Common myeloid progenitor, CD34-positive (primary cell): ENCODE measurements around the gene NRL.
A peak's percentile ranks its signal among the peaks of the same experiment; 100 is the strongest.

Source experiments
- CTCF ChIA-PET: fragments of 350-600 bp; sonication (Branson Sonifier 250); formaldehyde crosslinking; loops from one replicate; lab custom pipeline; 2021; ENCODE audit warnings: antibody characterized with exemption; lab: Charles Lee
- POLR2A ChIA-PET: fragments of 350-600 bp; sonication (Branson Sonifier 250); formaldehyde crosslinking; loops from one replicate; lab custom pipeline; 2021; ENCODE audit warnings: antibody characterized with exemption; lab: Charles Lee
- DNase-seq, 3 donors: peaks; one replicate each; pipeline versions ENCODE4 v3.0.0 to v3.0.0-alpha.2; 2013
- H3K27ac ChIP-seq, 2 experiments: 1 replicate in 1 of 2; 2 replicates in 1 of 2; pipeline ENCODE4 v1.7.0; 2013; ENCODE audit warnings: inconsistent platforms in 2 of 2, low read length in 2 of 2, mild to moderate bottlenecking in 2 of 2, low read depth in 1 of 2, moderate library complexity in 1 of 2; ENCODE audit not compliant: severe bottlenecking in 2 of 2, insufficient read depth in 1 of 2, poor library complexity in 1 of 2
- H3K27me3 ChIP-seq, 5 experiments: replicated peaks in 2 of 5; 1 replicate in 3 of 5; 2 replicates in 2 of 5; pipeline versions ENCODE4 v1.6.1 to v1.7.0; 2013; ENCODE audit warnings: low read length in 4 of 5, mild to moderate bottlenecking in 2 of 5, moderate library complexity in 2 of 5, inconsistent platforms in 1 of 5; ENCODE audit not compliant: insufficient read depth in 5 of 5, control insufficient read depth in 4 of 5
- H3K36me3 ChIP-seq, 4 experiments: 1 replicate in 2 of 4; 2 replicates in 2 of 4; pipeline versions ENCODE4 v1.6.1 to v1.7.0; 2013; ENCODE audit warnings: low read length in 3 of 4, control low read depth in 1 of 4, mild to moderate bottlenecking in 1 of 4; ENCODE audit not compliant: control insufficient read depth in 4 of 4, insufficient read depth in 4 of 4
- H3K4me1 ChIP-seq, 4 experiments: 1 replicate in 3 of 4; 2 replicates in 1 of 4; pipeline versions ENCODE4 v1.6.1 to v1.7.1; 2013; ENCODE audit warnings: low read length in 3 of 4, mild to moderate bottlenecking in 3 of 4, control low read depth in 1 of 4, inconsistent platforms in 1 of 4, moderate library complexity in 1 of 4; ENCODE audit not compliant: control insufficient read depth in 4 of 4, insufficient read depth in 4 of 4; ENCODE audit errors: control extremely low read depth in 1 of 4
- H3K4me3 ChIP-seq, 7 experiments: 1 replicate in 4 of 7; 2 replicates in 3 of 7; pipeline versions ENCODE4 v1.5.1 to v1.7.0; 2013; ENCODE audit warnings: mild to moderate bottlenecking in 7 of 7, low read length in 6 of 7, moderate library complexity in 6 of 7, inconsistent platforms in 2 of 7, low read depth in 2 of 7, control low read depth in 1 of 7; ENCODE audit not compliant: insufficient read depth in 4 of 7, control insufficient read depth in 1 of 7; ENCODE audit errors: extremely low read depth in 1 of 7
- H3K9me3 ChIP-seq, 5 experiments: 1 replicate in 4 of 5; 2 replicates in 1 of 5; pipeline versions ENCODE4 v1.6.1 to v1.7.1; 2013; ENCODE audit warnings: low read length in 4 of 5, mild to moderate bottlenecking in 2 of 5, inconsistent platforms in 1 of 5, low read depth in 1 of 5, moderate library complexity in 1 of 5; ENCODE audit not compliant: control insufficient read depth in 4 of 5, insufficient read depth in 2 of 5; ENCODE audit errors: control extremely low read depth in 1 of 5
- WGBS: methylation state at CpG from one replicate; pipeline ENCODE4 v1.1.5; 2013; ENCODE audit not compliant: insufficient coverage; 5-methylcytosine and 5-hydroxymethylcytosine counted together

Gene NRL

GRCh38 chr14:24098229-24098926 lies 16.4 kb downstream of the NRL start:
- Histone ChIP-seq H3K27ac (no peak overlapping the region), H3K4me3 (no peak overlapping the region), H3K27me3 (no peaks in the 10 kb centered on the region), H3K4me1 (peaks cover 0 to 24% (median 18%) of the 10 kb centered on the region in 4 experiments), H3K9me3 (no peaks in the 10 kb centered on the region), H3K36me3 (peaks cover 0 to 55% (median 27%) of the 10 kb centered on the region in 4 experiments)
- CTCF ChIA-PET = interaction anchor here (0.9 to 7.1 kb wide), 4 partner anchors 10 to 60 kb away, joined by 3 to 83 read pairs (median 4); partner anchors contain the start of gene EMC9
- DNase-seq = no peak
- 96% methylated on average over 16 of the region's 16 CpGs for WGBS
- POLR2A ChIA-PET = no interaction called here

- CTCF ChIA-PET = interaction anchor here (0.8 to 7.1 kb wide), 5 partner anchors 11 to 38 kb away, joined by 3 to 83 read pairs (median 5); partner anchors contain the start of genes DCAF11 and NRL
- POLR2A ChIA-PET = no interaction called here
- Histone ChIP-seq H3K4me3 (no peak overlapping the region), H3K27me3 (no peaks in the 10 kb centered on the region), H3K4me1 (peaks cover 0 to 34% (median 27%) of the 10 kb centered on the region in 4 experiments), H3K36me3 (peaks cover 0 to 44% (median 21%) of the 10 kb centered on the region in 4 experiments), H3K27ac (no peak overlapping the region), H3K9me3 (no peaks in the 10 kb centered on the region)
- no peak for DNase-seq
- 100% methylated on average over 8 of the region's 8 CpGs for WGBS
These were observed 18.1 kb downstream of the NRL start for GRCh38 chr14:24096545-24097181.

GRCh38 chr14:24095271-24096068 lies 19.3 kb downstream of the NRL start:
- WGBS = 36% methylated on average over 9 of the region's 12 CpGs
- H3K27me3 ChIP-seq = no peaks in the 10 kb centered on the region
- H3K4me3 ChIP-seq = peak overlapping the region; percentile 48 to 86 (median 77)
- H3K4me1 ChIP-seq = peaks cover 0 to 37% (median 29%) of the 10 kb centered on the region in 4 experiments
- ChIA-PET POLR2A (interaction anchor here (1.7 to 2.6 kb wide), 3 partner anchors 10 to 18 kb away, joined by 5 to 12 read pairs (median 11); partner anchors contain the start of genes DCAF11 and NRL), CTCF (interaction anchor here (0.7 to 8.7 kb wide), 8 partner anchors 11 to 88 kb away, joined by 3 to 178 read pairs (median 9); partner anchors contain the start of genes CARMIL3, DCAF11, IRF9 and NRL)
- H3K27ac ChIP-seq = peak overlapping the region; percentile 80 to 90
- H3K36me3 ChIP-seq = peaks cover 0 to 32% (median 16%) of the 10 kb centered on the region in 4 experiments
- no peaks in the 10 kb centered on the region for H3K9me3 ChIP-seq
- peak; percentile 38 to 77 (median 69) for DNase-seq

- Histone ChIP-seq H3K4me3 (peak overlapping the region; percentile 48 to 86 (median 77)), H3K27me3 (no peaks in the 10 kb centered on the region), H3K27ac (peak overlapping the region; percentile 80 to 90), H3K36me3 (peaks cover 0 to 27% (median 13%) of the 10 kb centered on the region in 4 experiments), H3K9me3 (no peaks in the 10 kb centered on the region), H3K4me1 (peaks cover 0 to 37% (median 29%) of the 10 kb centered on the region in 4 experiments)
- 3% methylated on average over 11 of the region's 14 CpGs for WGBS
- POLR2A ChIA-PET = interaction anchor here (1.7 to 2.6 kb wide), 3 partner anchors 10 to 19 kb away, joined by 5 to 12 read pairs (median 11); partner anchors contain the start of genes DCAF11 and NRL
- peak; percentile 15 to 52 (median 34) for DNase-seq
- CTCF ChIA-PET = interaction anchor here (0.7 to 8.7 kb wide), 7 partner anchors 10 to 87 kb away, joined by 3 to 178 read pairs (median 12); partner anchors contain the start of genes CARMIL3, DCAF11, IRF9 and NRL
These were observed 19.9 kb downstream of the NRL start for GRCh38 chr14:24094841-24095270.

- Histone ChIP-seq H3K27ac (peak within 1 kb of the TSS; percentile 80 to 90), H3K36me3 (peaks cover 0 to 20% (median 8%) of the 10 kb centered on the region in 4 experiments), H3K27me3 (no peaks in the 10 kb centered on the region), H3K4me3 (peak within 1 kb of the TSS; percentile 48 to 86 (median 77)), H3K9me3 (no peaks in the 10 kb centered on the region), H3K4me1 (peaks cover 0 to 37% (median 29%) of the 10 kb centered on the region in 4 experiments)
- under 1% methylated on average over 46 of the region's 68 CpGs for WGBS
- CTCF ChIA-PET = interaction anchor here (0.7 to 8.7 kb wide), 11 partner anchors 9 to 86 kb away, joined by 3 to 178 read pairs (median 6); partner anchors contain the start of genes CARMIL3, DCAF11, IRF9 and NRL
- DNase-seq = peak; percentile 79 to 87 (median 84)
- POLR2A ChIA-PET = interaction anchor here (1.2 to 2.6 kb wide), 4 partner anchors 11 to 67 kb away, joined by 5 to 12 read pairs (median 8); partner anchors contain the start of genes DCAF11, IRF9 and NRL
These were observed 20.6 kb downstream of the NRL start, which contains the start of gene PCK2 for GRCh38 chr14:24093901-24094840. Gene PCK2, plus strand, starts transcription at chr14:24094311. Its CDS starts 95 bp downstream, at chr14:24094406.
